GM12872 (cell line): ENCODE measurements around the gene TPPP3.

Experiments
- CTCF ChIP-seq: IDR thresholded peaks from 3 replicates; pipeline ENCODE4 v1.5.1; 2011; ENCODE audit warnings: low read depth, mild to moderate bottlenecking, low read length, moderate library complexity; ENCODE audit not compliant: insufficient read depth

The TPPP3 gene

GRCh38 chr16:67399749-67400704, 6.7 kb upstream of the TPPP3 start:
- TF ChIP-seq CTCF, result no peak

GRCh38 chr16:67399218-67399733, 6.0 kb upstream of the TPPP3 start:
- TF ChIP-seq CTCF, result peak; percentile 81

GRCh38 chr16:67398546-67399217, 5.4 kb upstream of the TPPP3 start:
- TF ChIP-seq CTCF, result no peak

- TF ChIP-seq CTCF, result no peak
Observed at GRCh38 chr16:67397812-67398545, 4.7 kb upstream of the TPPP3 start.

GRCh38 chr16:67397036-67397801, 3.9 kb upstream of the TPPP3 start:
- TF ChIP-seq CTCF, result no peak

GRCh38 chr16:67396159-67397035, 3.1 kb upstream of the TPPP3 start:
- TF ChIP-seq CTCF, result no peak
